ENCODE data around the gene NCOA5.

Gene NCOA5

GRCh38 chr20:46013829-46014516, 75.8 kb downstream of the NCOA5 start (continued):
- no peak for TF ChIP-seq ZNF37A (tag by site-specific recombination; IDR thresholded peaks at IDR 0.05)
- TF ChIP-seq ZNF585B (tag by site-specific recombination; IDR thresholded peaks at IDR 0.05), result no peak
- no peak for TF ChIP-seq ZNF366 (tag by site-specific recombination; conservative IDR thresholded peaks at IDR 0.05)
- no peak for TF ChIP-seq RBAK (tag by site-specific recombination; IDR thresholded peaks at IDR 0.05)
- no peak for TF ChIP-seq PRDM4 (tag by site-specific recombination; IDR thresholded peaks at IDR 0.05)

- no peak overlapping the region for H3K4me3 ChIP-seq (ENCODE audit: low read depth, low read length)
- H3K36me3 ChIP-seq (ENCODE audit: control insufficient read depth in 2 of 2, insufficient read depth in 1 of 2, low read length in 2 of 2), result no peaks in the 10 kb centered on the region
- no peak overlapping the region for H3K27ac ChIP-seq (ENCODE audit: extremely low read depth, low read depth, low read length)
- H3K4me1 ChIP-seq (ENCODE audit: control insufficient read depth, insufficient read depth, low read length), result no peaks in the 10 kb centered on the region
- ChIA-PET CTCF (interaction anchor here (0.5 to 4.9 kb wide), 32 partner anchors 9 to 685 kb away, joined by 3 to 86 read pairs (median 6); no protein-coding TSS in a partner anchor), POLR2A (no interaction called here)
- H3K9me3 ChIP-seq (ENCODE audit: control insufficient read depth, insufficient read depth, low read depth, low read length), result no peaks in the 10 kb centered on the region
- TF ChIP-seq GLIS2 (tag by site-specific recombination; IDR thresholded peaks at IDR 0.05), result peak; percentile 29; the same call in 1 of the 2 replicates
- TF ChIP-seq MZF1 (tag by site-specific recombination; IDR thresholded peaks at IDR 0.05; ENCODE audit: borderline replicate concordance), result no peak
These were observed 76.4 kb downstream of the NCOA5 start for GRCh38 chr20:46013322-46013828.

GRCh38 chr20:46012921-46013320, 76.8 kb downstream of the NCOA5 start:
- ChIA-PET POLR2A (no interaction called here), CTCF (interaction anchor here (0.6 to 4.9 kb wide), 24 partner anchors 9 to 685 kb away, joined by 3 to 86 read pairs (median 7); no protein-coding TSS in a partner anchor)
- Histone ChIP-seq H3K9me3 (ENCODE audit: control insufficient read depth, insufficient read depth, low read depth, low read length) (no peaks in the 10 kb centered on the region), H3K36me3 (ENCODE audit: control insufficient read depth in 2 of 2, insufficient read depth in 1 of 2, low read length in 2 of 2) (no peaks in the 10 kb centered on the region), H3K4me1 (ENCODE audit: control insufficient read depth, insufficient read depth, low read length) (no peaks in the 10 kb centered on the region), H3K27ac (ENCODE audit: extremely low read depth, low read depth, low read length) (no peak overlapping the region), H3K4me3 (ENCODE audit: low read depth, low read length) (no peak overlapping the region)
- TF ChIP-seq SP2 (tag by site-specific recombination; IDR thresholded peaks at IDR 0.05) (no peak), ZXDB (tag by site-specific recombination; IDR thresholded peaks at IDR 0.05) (no peak), ZNF701 (tag by site-specific recombination; IDR thresholded peaks at IDR 0.05) (no peak), ZNF362 (tag by site-specific recombination; IDR thresholded peaks at IDR 0.05) (no peak), ZNF223 (tag by site-specific recombination; IDR thresholded peaks at IDR 0.05) (no peak), ZNF169 (tag by site-specific recombination; IDR thresholded peaks at IDR 0.05) (no peak), HIC1 (tag by site-specific recombination; IDR thresholded peaks at IDR 0.05) (no peak), ZBTB44 (tag by site-specific recombination; IDR thresholded peaks at IDR 0.05) (no peak), MEIS1 (CRISPR knock-in tag; IDR thresholded peaks at IDR 0.05; ENCODE audit: borderline replicate concordance) (no peak), ZBTB6 (tag by site-specific recombination; IDR thresholded peaks at IDR 0.05) (no peak), ZNF792 (tag by site-specific recombination; IDR thresholded peaks at IDR 0.05) (no peak)

Data from HEK293 (cell line).